Measurements from ENCODE around the gene RCC2. TPM values are rescaled to one million over a fixed set of nuclear protein-coding genes. Genes with fewer than 3 reads are reported as not detected.
A peak's percentile ranks its signal among the peaks of the same experiment; 100 is the strongest.

The RCC2 gene
- total RNA-seq, 5 donors from 2014 or later (not counting 1 experiment from before 2014, with no cell fraction given), result 35.9 to 53.5 (median 50.4) TPM

- Histone ChIP-seq H3K27me3 (replicated peaks in 1 of 2; ENCODE audit: control insufficient read depth in 2 of 2, extremely low read depth in 1 of 2, insufficient read depth in 2 of 2, low read length in 1 of 2) (peaks cover 0 to 11% of the 10 kb centered on the region in 2 experiments), H3K4me1 (ENCODE audit: control insufficient read depth in 1 of 2, extremely low read depth in 1 of 2, insufficient read depth in 2 of 2, low read length in 2 of 2) (peaks cover 14 to 27% of the 10 kb centered on the region in 2 experiments), H3K9me3 (no peaks in the 10 kb centered on the region), H3K4me3 (ENCODE audit: control insufficient read depth in 1 of 2, extremely low read depth in 1 of 2, low read length in 1 of 2) (peak overlapping the region; percentile 41 to 55), H3K36me3 (ENCODE audit: control insufficient read depth in 2 of 2, extremely low read depth in 1 of 2, insufficient read depth in 1 of 2, low read length in 1 of 2) (no peaks in the 10 kb centered on the region), H3K27ac (ENCODE audit: low read length) (peak overlapping the region; percentile 24)
- DNase-seq, result no peak
- Mint-ChIP-seq H3K9me3 (no peaks in the 10 kb centered on the region), H3K4me1 (peaks cover 33 to 36% (median 34%) of the 10 kb centered on the region in 3 donors), H3K36me3 (no peaks in the 10 kb centered on the region), H3K27ac (peak overlapping the region; percentile 75 to 80), H3K4me3 (peak overlapping the region; percentile 76 to 97 (median 78)), H3K27me3 (no peaks in the 10 kb centered on the region)
- no peak for ATAC-seq (replicated peaks in 1 of 4)
- WGBS (ENCODE audit: insufficient coverage), result 69% methylated on average over 10 of the region's 18 CpGs
- ChIA-PET CTCF (no interaction called here), POLR2A (interaction anchor here in 1 of 2 donors (0.6 to 0.7 kb wide), 2 partner anchors 11 to 12 kb away, joined by 3 to 4 read pairs; no protein-coding TSS in a partner anchor)
Observed at GRCh38 chr1:17440074-17440826, 773 bp upstream of the RCC2 start.

GRCh38 chr1:17438318-17439249, 893 bp downstream of the RCC2 start:
- CTCF ChIA-PET, result no interaction called here

GRCh38 chr1:17437580-17438317, 1.7 kb downstream of the RCC2 start:
- ATAC-seq (replicated peaks in 1 of 4), result peak; percentile 32 to 52 (median 47)
- H3K27ac Mint-ChIP-seq, result peak overlapping the region; percentile 80 to 89
- peaks cover 3% of the 10 kb centered on the region for H3K36me3 Mint-ChIP-seq
- peaks cover 0 to 5% of the 10 kb centered on the region in 2 experiments for H3K27me3 ChIP-seq (replicated peaks in 1 of 2; ENCODE audit: control insufficient read depth in 2 of 2, extremely low read depth in 1 of 2, insufficient read depth in 2 of 2, low read length in 1 of 2)
- peaks cover 46 to 58% (median 54%) of the 10 kb centered on the region in 3 donors for H3K4me1 Mint-ChIP-seq
- H3K36me3 ChIP-seq (ENCODE audit: control insufficient read depth in 2 of 2, extremely low read depth in 1 of 2, insufficient read depth in 1 of 2, low read length in 1 of 2), result peaks cover 5 to 9% of the 10 kb centered on the region in 2 donors
- peak in 28 of 35 experiments; percentile 15 to 78 (median 36) for DNase-seq
- H3K27me3 Mint-ChIP-seq, result no peaks in the 10 kb centered on the region
- WGBS (ENCODE audit: insufficient coverage), result under 1% methylated on average over 105 of the region's 115 CpGs
- H3K4me3 ChIP-seq (ENCODE audit: control insufficient read depth in 1 of 2, extremely low read depth in 1 of 2, low read length in 1 of 2), result peak overlapping the region; percentile 53 to 59
- CTCF ChIA-PET, result no interaction called here
- no peaks in the 10 kb centered on the region for H3K9me3 ChIP-seq
- no peaks in the 10 kb centered on the region for H3K9me3 Mint-ChIP-seq
- H3K4me1 ChIP-seq (ENCODE audit: control insufficient read depth in 1 of 2, extremely low read depth in 1 of 2, insufficient read depth in 2 of 2, low read length in 2 of 2), result peaks cover 15 to 41% of the 10 kb centered on the region in 2 experiments
- peak overlapping the region; percentile 78 for H3K27ac ChIP-seq (ENCODE audit: low read length)
- POLR2A ChIA-PET, result no interaction called here
- H3K4me3 Mint-ChIP-seq, result peak overlapping the region; percentile 75 to 97 (median 76)

More at GRCh38 chr1:17438318-17439249, 893 bp downstream of the RCC2 start:
- Mint-ChIP-seq H3K4me1 (peaks cover 46 to 53% (median 51%) of the 10 kb centered on the region in 3 donors), H3K36me3 (peaks cover 3% of the 10 kb centered on the region), H3K27me3 (no peaks in the 10 kb centered on the region), H3K27ac (peak overlapping the region; percentile 88 to 95), H3K4me3 (peak overlapping the region; percentile 90 to 97 (median 96)), H3K9me3 (no peaks in the 10 kb centered on the region)
- peak in 34 of 35 experiments; percentile 14 to 71 (median 40) for DNase-seq
- H3K27me3 ChIP-seq (replicated peaks in 1 of 2; ENCODE audit: control insufficient read depth in 2 of 2, extremely low read depth in 1 of 2, insufficient read depth in 2 of 2, low read length in 1 of 2), result peaks cover 0 to 5% of the 10 kb centered on the region in 2 experiments
- peaks cover 15 to 41% of the 10 kb centered on the region in 2 experiments for H3K4me1 ChIP-seq (ENCODE audit: control insufficient read depth in 1 of 2, extremely low read depth in 1 of 2, insufficient read depth in 2 of 2, low read length in 2 of 2)
- peaks cover 2 to 6% of the 10 kb centered on the region in 2 donors for H3K36me3 ChIP-seq (ENCODE audit: control insufficient read depth in 2 of 2, extremely low read depth in 1 of 2, insufficient read depth in 1 of 2, low read length in 1 of 2)
- H3K9me3 ChIP-seq, result no peaks in the 10 kb centered on the region
- peak; percentile 25 to 59 (median 37) for ATAC-seq (replicated peaks in 1 of 4)
- under 1% methylated on average over 47 of the region's 78 CpGs for WGBS (ENCODE audit: insufficient coverage)
- POLR2A ChIA-PET, result no interaction called here
- peak overlapping the region; percentile 66 for H3K27ac ChIP-seq (ENCODE audit: low read length)
- peak overlapping the region; percentile 90 to 97 for H3K4me3 ChIP-seq (ENCODE audit: control insufficient read depth in 1 of 2, extremely low read depth in 1 of 2, low read length in 1 of 2)

GRCh38 chr1:17437260-17437579, 2.3 kb downstream of the RCC2 start:
- Mint-ChIP-seq H3K27ac (peak overlapping the region; percentile 80 to 89), H3K4me3 (peak overlapping the region; percentile 71 to 76 (median 75)), H3K4me1 (peaks cover 51 to 63% (median 56%) of the 10 kb centered on the region in 3 donors), H3K27me3 (no peaks in the 10 kb centered on the region), H3K36me3 (peaks cover 3% of the 10 kb centered on the region), H3K9me3 (no peaks in the 10 kb centered on the region)
- H3K4me1 ChIP-seq (ENCODE audit: control insufficient read depth in 1 of 2, extremely low read depth in 1 of 2, insufficient read depth in 2 of 2, low read length in 2 of 2), result peaks cover 15 to 46% of the 10 kb centered on the region in 2 experiments
- ChIA-PET POLR2A (no interaction called here), CTCF (no interaction called here)
- peaks cover 8 to 14% of the 10 kb centered on the region in 2 donors for H3K36me3 ChIP-seq (ENCODE audit: control insufficient read depth in 2 of 2, extremely low read depth in 1 of 2, insufficient read depth in 1 of 2, low read length in 1 of 2)
- DNase-seq (peak in 1 of 35 experiments; percentile 40), ATAC-seq (replicated peaks in 1 of 4) (no peak)
- 0% methylated on average over 7 of the region's 9 CpGs for WGBS (ENCODE audit: insufficient coverage)
- H3K27ac ChIP-seq (ENCODE audit: low read length), result peak overlapping the region; percentile 78
- H3K27me3 ChIP-seq (replicated peaks in 1 of 2; ENCODE audit: control insufficient read depth in 2 of 2, extremely low read depth in 1 of 2, insufficient read depth in 2 of 2, low read length in 1 of 2), result peaks cover 0 to 1% of the 10 kb centered on the region in 2 experiments
- peak overlapping the region; percentile 53 to 59 for H3K4me3 ChIP-seq (ENCODE audit: control insufficient read depth in 1 of 2, extremely low read depth in 1 of 2, low read length in 1 of 2)
- no peaks in the 10 kb centered on the region for H3K9me3 ChIP-seq

GRCh38 chr1:17436380-17437174, 2.9 kb downstream of the RCC2 start:
- H3K4me3 ChIP-seq (ENCODE audit: control insufficient read depth in 1 of 2, extremely low read depth in 1 of 2, low read length in 1 of 2), result peak overlapping the region; percentile 53 to 59
- Mint-ChIP-seq H3K4me1 (peaks cover 54 to 68% (median 60%) of the 10 kb centered on the region in 3 donors), H3K9me3 (no peaks in the 10 kb centered on the region), H3K27me3 (no peaks in the 10 kb centered on the region), H3K4me3 (peak overlapping the region; percentile 71 to 76 (median 75)), H3K27ac (peak overlapping the region; percentile 80 to 89), H3K36me3 (peaks cover 3% of the 10 kb centered on the region)
- 77% methylated on average over 10 of the region's 13 CpGs for WGBS (ENCODE audit: insufficient coverage)
- ATAC-seq (replicated peaks in 1 of 4), result no peak
- H3K27me3 ChIP-seq (replicated peaks in 1 of 2; ENCODE audit: control insufficient read depth in 2 of 2, extremely low read depth in 1 of 2, insufficient read depth in 2 of 2, low read length in 1 of 2), result no peaks in the 10 kb centered on the region
- peak overlapping the region; percentile 78 for H3K27ac ChIP-seq (ENCODE audit: low read length)
- peaks cover 15 to 48% of the 10 kb centered on the region in 2 experiments for H3K4me1 ChIP-seq (ENCODE audit: control insufficient read depth in 1 of 2, extremely low read depth in 1 of 2, insufficient read depth in 2 of 2, low read length in 2 of 2)
- ChIA-PET CTCF (interaction anchor here (0.5 to 0.7 kb wide), 3 partner anchors 41 to 60 kb away, joined by 4 to 5 read pairs (median 4); no protein-coding TSS in a partner anchor), POLR2A (no interaction called here)
- peaks cover 9 to 14% of the 10 kb centered on the region in 2 donors for H3K36me3 ChIP-seq (ENCODE audit: control insufficient read depth in 2 of 2, extremely low read depth in 1 of 2, insufficient read depth in 1 of 2, low read length in 1 of 2)
- H3K9me3 ChIP-seq, result no peaks in the 10 kb centered on the region
- DNase-seq, result no peak

Data from T-cell (primary cell).